Esophagus muscularis mucosa (tissue), 4 donors: ENCODE results near the gene TAL1.
"Not testable (repeated sequence)": the region's sequence is repeated elsewhere in the genome, so short reads cannot be mapped to it uniquely, and the experiment has no call there.

Source experiments
- CTCF ChIP-seq, 3 experiments: fragments of 200-600 bp in 2 of 3; fragments of 450-650 bp in 1 of 3; sonication (generic) in 2 of 3; IDR thresholded peaks; one replicate each; pipeline ENCODE4 v1.5.1; 2017 to 2019; ENCODE audit warnings: antibody characterized with exemption in 3 of 3, mild to moderate bottlenecking in 2 of 3, moderate library complexity in 1 of 3
- EP300 ChIP-seq: sonication (generic); formaldehyde crosslinking; IDR thresholded peaks from one replicate; pipeline ENCODE4 v1.6.1; 2017; ENCODE audit warnings: antibody characterized with exemption
- POLR2A ChIP-seq: fragments of 450-650 bp; IDR thresholded peaks from one replicate; pipeline ENCODE4 v1.6.1; 2017; ENCODE audit warnings: antibody characterized with exemption, moderate library complexity, mild to moderate bottlenecking, low read depth

GRCh38 chr1:47265529-47265928 is 33.5 kb upstream of the TAL1 start:
- not testable (repeated sequence) for TF ChIP-seq POLR2A; CTCF (IDR thresholded peaks at IDR 0.05); EP300
